ENCODE measurements around the gene TENM3. TPM values are rescaled to one million over a fixed set of nuclear protein-coding genes. Genes with fewer than 3 reads are reported as not detected.
A peak's percentile ranks its signal among the peaks of the same experiment; 100 is the strongest.

TENM3 gene
- polyA plus RNA-seq, 2 donors = 0.20 to 0.39 TPM

- no peaks in the 10 kb centered on the region for H3K9me3 ChIP-seq (ENCODE audit: control insufficient read depth in 2 of 2, insufficient read depth in 1 of 2, low read depth in 1 of 2, low read length in 1 of 2)
- WGBS, 2 donors = 88 to 90% methylated on average over 1 of the region's 1 CpG
- H3K4me3 ChIP-seq (ENCODE audit: low read depth in 1 of 2, low read length in 2 of 2) = no peak overlapping the region
- H3K27me3 ChIP-seq (ENCODE audit: control insufficient read depth in 1 of 2, insufficient read depth in 2 of 2, low read length in 2 of 2) = no peaks in the 10 kb centered on the region
- no peaks in the 10 kb centered on the region for H3K36me3 ChIP-seq (ENCODE audit: control insufficient read depth in 2 of 2, insufficient read depth in 2 of 2, low read length in 1 of 2)
- H3K4me1 ChIP-seq (ENCODE audit: control insufficient read depth in 2 of 2, insufficient read depth in 2 of 2, low read length in 1 of 2) = no peaks in the 10 kb centered on the region
- no peak overlapping the region for H3K27ac ChIP-seq (ENCODE audit: low read depth in 2 of 2, low read length in 1 of 2)
Observed at GRCh38 chr4:182432819-182433218, 189.6 kb downstream of the TENM3 start.

- no peaks in the 10 kb centered on the region for H3K36me3 ChIP-seq (ENCODE audit: control insufficient read depth in 2 of 2, insufficient read depth in 2 of 2, low read length in 1 of 2)
Observed at GRCh38 chr4:182434720-182435119, 191.5 kb downstream of the TENM3 start.

GRCh38 chr4:182435401-182435800 is 192.2 kb downstream of the TENM3 start:
- H3K36me3 ChIP-seq (ENCODE audit: control insufficient read depth in 2 of 2, insufficient read depth in 2 of 2, low read length in 1 of 2) = no peaks in the 10 kb centered on the region
- no peaks in the 10 kb centered on the region for H3K4me1 ChIP-seq (ENCODE audit: control insufficient read depth in 2 of 2, insufficient read depth in 2 of 2, low read length in 1 of 2)
- H3K9me3 ChIP-seq (ENCODE audit: control insufficient read depth in 2 of 2, insufficient read depth in 1 of 2, low read depth in 1 of 2, low read length in 1 of 2) = no peaks in the 10 kb centered on the region
- H3K27ac ChIP-seq (ENCODE audit: low read depth in 2 of 2, low read length in 1 of 2) = no peak overlapping the region
- no peaks in the 10 kb centered on the region for H3K27me3 ChIP-seq (ENCODE audit: control insufficient read depth in 1 of 2, insufficient read depth in 2 of 2, low read length in 2 of 2)
- WGBS, 2 donors = 80 to 82% methylated on average over 4 of the region's 4 CpGs
- no peak overlapping the region for H3K4me3 ChIP-seq (ENCODE audit: low read depth in 1 of 2, low read length in 2 of 2)

More at GRCh38 chr4:182434720-182435119, 191.5 kb downstream of the TENM3 start:
- Histone ChIP-seq H3K4me1 (ENCODE audit: control insufficient read depth in 2 of 2, insufficient read depth in 2 of 2, low read length in 1 of 2) (no peaks in the 10 kb centered on the region), H3K9me3 (ENCODE audit: control insufficient read depth in 2 of 2, insufficient read depth in 1 of 2, low read depth in 1 of 2, low read length in 1 of 2) (no peaks in the 10 kb centered on the region), H3K27ac (ENCODE audit: low read depth in 2 of 2, low read length in 1 of 2) (no peak overlapping the region), H3K27me3 (ENCODE audit: control insufficient read depth in 1 of 2, insufficient read depth in 2 of 2, low read length in 2 of 2) (no peaks in the 10 kb centered on the region), H3K4me3 (ENCODE audit: low read depth in 1 of 2, low read length in 2 of 2) (no peak overlapping the region)
- WGBS, 2 donors = 69 to 72% methylated on average over 4 of the region's 4 CpGs

- no peaks in the 10 kb centered on the region for H3K9me3 ChIP-seq (ENCODE audit: control insufficient read depth in 2 of 2, insufficient read depth in 1 of 2, low read depth in 1 of 2, low read length in 1 of 2)
- peaks cover 0 to 2% of the 10 kb centered on the region in 2 donors for H3K4me1 ChIP-seq (ENCODE audit: control insufficient read depth in 2 of 2, insufficient read depth in 2 of 2, low read length in 1 of 2)
- H3K36me3 ChIP-seq (ENCODE audit: control insufficient read depth in 2 of 2, insufficient read depth in 2 of 2, low read length in 1 of 2) = no peaks in the 10 kb centered on the region
- H3K27ac ChIP-seq (ENCODE audit: low read depth in 2 of 2, low read length in 1 of 2) = no peak overlapping the region
- H3K4me3 ChIP-seq (ENCODE audit: low read depth in 1 of 2, low read length in 2 of 2) = no peak overlapping the region
- H3K27me3 ChIP-seq (ENCODE audit: control insufficient read depth in 1 of 2, insufficient read depth in 2 of 2, low read length in 2 of 2) = no peaks in the 10 kb centered on the region
Observed at GRCh38 chr4:182443070-182443469, 199.9 kb downstream of the TENM3 start.

- H3K27me3 ChIP-seq (ENCODE audit: control insufficient read depth in 1 of 2, insufficient read depth in 2 of 2, low read length in 2 of 2) = peaks cover 0 to 4% of the 10 kb centered on the region in 2 donors
Observed at GRCh38 chr4:182447767-182448280, 204.6 kb downstream of the TENM3 start.

GRCh38 chr4:182448281-182449151 is 205.3 kb downstream of the TENM3 start:
- Histone ChIP-seq H3K9me3 (ENCODE audit: control insufficient read depth in 2 of 2, insufficient read depth in 1 of 2, low read depth in 1 of 2, low read length in 1 of 2) (no peaks in the 10 kb centered on the region), H3K36me3 (ENCODE audit: control insufficient read depth in 2 of 2, insufficient read depth in 2 of 2, low read length in 1 of 2) (no peaks in the 10 kb centered on the region), H3K27me3 (ENCODE audit: control insufficient read depth in 1 of 2, insufficient read depth in 2 of 2, low read length in 2 of 2) (peaks cover 0 to 4% of the 10 kb centered on the region in 2 donors), H3K4me1 (ENCODE audit: control insufficient read depth in 2 of 2, insufficient read depth in 2 of 2, low read length in 1 of 2) (peaks cover 3 to 5% of the 10 kb centered on the region in 2 donors), H3K4me3 (ENCODE audit: low read depth in 1 of 2, low read length in 2 of 2) (peak overlapping the region; percentile 61 to 79), H3K27ac (ENCODE audit: low read depth in 2 of 2, low read length in 1 of 2) (peak overlapping the region in 1 of 2 donors; percentile 3)
- 1 to 3% methylated on average over 73 to 113 of the region's 113 CpGs for WGBS, 2 donors

More at GRCh38 chr4:182447767-182448280, 204.6 kb downstream of the TENM3 start:
- Histone ChIP-seq H3K4me3 (ENCODE audit: low read depth in 1 of 2, low read length in 2 of 2) (peak overlapping the region; percentile 61 to 79), H3K4me1 (ENCODE audit: control insufficient read depth in 2 of 2, insufficient read depth in 2 of 2, low read length in 1 of 2) (peaks cover 3 to 5% of the 10 kb centered on the region in 2 donors), H3K27ac (ENCODE audit: low read depth in 2 of 2, low read length in 1 of 2) (no peak overlapping the region), H3K36me3 (ENCODE audit: control insufficient read depth in 2 of 2, insufficient read depth in 2 of 2, low read length in 1 of 2) (no peaks in the 10 kb centered on the region), H3K9me3 (ENCODE audit: control insufficient read depth in 2 of 2, insufficient read depth in 1 of 2, low read depth in 1 of 2, low read length in 1 of 2) (no peaks in the 10 kb centered on the region)
- 10% methylated on average over 25 of the region's 25 CpGs for WGBS, 2 donors

GRCh38 chr4:182449186-182449929 is 206.2 kb downstream of the TENM3 start:
- peaks cover 3 to 5% of the 10 kb centered on the region in 2 donors for H3K4me1 ChIP-seq (ENCODE audit: control insufficient read depth in 2 of 2, insufficient read depth in 2 of 2, low read length in 1 of 2)
- no peaks in the 10 kb centered on the region for H3K36me3 ChIP-seq (ENCODE audit: control insufficient read depth in 2 of 2, insufficient read depth in 2 of 2, low read length in 1 of 2)
- no peak overlapping the region for H3K27ac ChIP-seq (ENCODE audit: low read depth in 2 of 2, low read length in 1 of 2)
- H3K27me3 ChIP-seq (ENCODE audit: control insufficient read depth in 1 of 2, insufficient read depth in 2 of 2, low read length in 2 of 2) = peaks cover 0 to 4% of the 10 kb centered on the region in 2 donors
- peak overlapping the region; percentile 61 to 79 for H3K4me3 ChIP-seq (ENCODE audit: low read depth in 1 of 2, low read length in 2 of 2)
- no peaks in the 10 kb centered on the region for H3K9me3 ChIP-seq (ENCODE audit: control insufficient read depth in 2 of 2, insufficient read depth in 1 of 2, low read depth in 1 of 2, low read length in 1 of 2)
- WGBS, 2 donors = 1 to 2% methylated on average over 20 to 34 of the region's 34 CpGs

GRCh38 chr4:182449930-182450439 is 206.8 kb downstream of the TENM3 start:
- peaks cover 3 to 5% of the 10 kb centered on the region in 2 donors for H3K4me1 ChIP-seq (ENCODE audit: control insufficient read depth in 2 of 2, insufficient read depth in 2 of 2, low read length in 1 of 2)
- H3K4me3 ChIP-seq (ENCODE audit: low read depth in 1 of 2, low read length in 2 of 2) = peak overlapping the region in 1 of 2 donors; percentile 79
- no peak overlapping the region for H3K27ac ChIP-seq (ENCODE audit: low read depth in 2 of 2, low read length in 1 of 2)
- peaks cover 0 to 4% of the 10 kb centered on the region in 2 donors for H3K27me3 ChIP-seq (ENCODE audit: control insufficient read depth in 1 of 2, insufficient read depth in 2 of 2, low read length in 2 of 2)
- WGBS, 2 donors = 7 to 11% methylated on average over 4 of the region's 4 CpGs
- H3K9me3 ChIP-seq (ENCODE audit: control insufficient read depth in 2 of 2, insufficient read depth in 1 of 2, low read depth in 1 of 2, low read length in 1 of 2) = no peaks in the 10 kb centered on the region
- no peaks in the 10 kb centered on the region for H3K36me3 ChIP-seq (ENCODE audit: control insufficient read depth in 2 of 2, insufficient read depth in 2 of 2, low read length in 1 of 2)

- WGBS, 2 donors = 87% methylated on average over 4 of the region's 4 CpGs
Observed at GRCh38 chr4:182451441-182451840, 208.2 kb downstream of the TENM3 start.

More at GRCh38 chr4:182451441-182451840, 208.2 kb downstream of the TENM3 start:
- Histone ChIP-seq H3K4me3 (ENCODE audit: low read depth in 1 of 2, low read length in 2 of 2) (no peak overlapping the region), H3K9me3 (ENCODE audit: control insufficient read depth in 2 of 2, insufficient read depth in 1 of 2, low read depth in 1 of 2, low read length in 1 of 2) (no peaks in the 10 kb centered on the region), H3K27me3 (ENCODE audit: control insufficient read depth in 1 of 2, insufficient read depth in 2 of 2, low read length in 2 of 2) (peaks cover 0 to 4% of the 10 kb centered on the region in 2 donors), H3K27ac (ENCODE audit: low read depth in 2 of 2, low read length in 1 of 2) (no peak overlapping the region), H3K36me3 (ENCODE audit: control insufficient read depth in 2 of 2, insufficient read depth in 2 of 2, low read length in 1 of 2) (no peaks in the 10 kb centered on the region), H3K4me1 (ENCODE audit: control insufficient read depth in 2 of 2, insufficient read depth in 2 of 2, low read length in 1 of 2) (peaks cover 3 to 5% of the 10 kb centered on the region in 2 donors)
